Measurements from ENCODE around the gene IL1RL1.
"Not testable (repeated sequence)": the region's sequence is repeated elsewhere in the genome, so short reads cannot be mapped to it uniquely, and the experiment has no call there.

Gene IL1RL1

DNA sequence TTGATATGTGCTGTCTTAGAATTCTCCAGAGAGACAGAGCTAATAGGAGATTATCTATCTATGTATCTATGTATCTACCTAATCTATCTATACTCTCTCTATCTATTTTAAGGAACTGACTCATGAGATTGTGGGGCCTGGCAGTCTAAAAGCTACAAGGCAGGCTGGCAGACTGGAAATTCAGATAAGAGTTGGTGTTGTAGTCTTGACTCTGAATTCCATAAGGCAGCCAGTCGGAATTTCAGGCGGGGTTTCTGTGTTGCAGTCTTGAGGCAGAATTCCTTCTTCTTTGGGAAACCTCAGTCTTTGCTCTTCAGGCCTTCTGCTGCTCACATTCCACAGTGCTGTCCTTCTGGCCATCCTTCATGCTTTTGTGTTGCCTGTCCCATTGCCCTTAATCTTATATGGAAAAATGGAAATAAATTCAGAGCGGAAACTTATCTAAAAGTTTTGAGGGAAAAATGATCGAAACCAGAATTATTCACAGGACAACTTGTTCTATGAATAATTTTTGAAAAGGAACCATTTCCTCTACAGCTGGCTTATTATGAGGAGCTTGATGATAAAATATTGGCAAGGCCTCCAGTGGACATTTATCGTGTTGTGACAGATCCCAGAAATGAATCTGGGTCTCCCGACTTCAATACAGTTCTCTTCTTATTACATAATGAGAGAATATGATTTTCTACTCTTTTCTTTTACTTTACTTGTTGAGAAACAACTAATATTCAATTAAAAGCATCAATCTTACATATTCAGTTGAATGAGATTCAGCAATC, 10.8 kb downstream of the IL1RL1 start:
- ChIA-PET CTCF (no interaction called here), POLR2A (ENCODE audit: low non-redundant PET) (no interaction called here)
- no peak for DNase-seq (ENCODE audit: low spot score)
- TF ChIP-seq, protein P1, sequence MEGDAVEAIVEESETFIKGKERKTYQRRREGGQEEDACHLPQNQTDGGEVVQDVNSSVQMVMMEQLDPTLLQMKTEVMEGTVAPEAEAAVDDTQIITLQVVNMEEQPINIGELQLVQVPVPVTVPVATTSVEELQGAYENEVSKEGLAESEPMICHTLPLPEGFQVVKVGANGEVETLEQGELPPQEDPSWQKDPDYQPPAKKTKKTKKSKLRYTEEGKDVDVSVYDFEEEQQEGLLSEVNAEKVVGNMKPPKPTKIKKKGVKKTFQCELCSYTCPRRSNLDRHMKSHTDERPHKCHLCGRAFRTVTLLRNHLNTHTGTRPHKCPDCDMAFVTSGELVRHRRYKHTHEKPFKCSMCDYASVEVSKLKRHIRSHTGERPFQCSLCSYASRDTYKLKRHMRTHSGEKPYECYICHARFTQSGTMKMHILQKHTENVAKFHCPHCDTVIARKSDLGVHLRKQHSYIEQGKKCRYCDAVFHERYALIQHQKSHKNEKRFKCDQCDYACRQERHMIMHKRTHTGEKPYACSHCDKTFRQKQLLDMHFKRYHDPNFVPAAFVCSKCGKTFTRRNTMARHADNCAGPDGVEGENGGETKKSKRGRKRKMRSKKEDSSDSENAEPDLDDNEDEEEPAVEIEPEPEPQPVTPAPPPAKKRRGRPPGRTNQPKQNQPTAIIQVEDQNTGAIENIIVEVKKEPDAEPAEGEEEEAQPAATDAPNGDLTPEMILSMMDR (conservative IDR thresholded peaks at IDR 0.05; ENCODE audit: low read depth): no peak
- no peak overlapping the region for H3K27ac ChIP-seq

DNA sequence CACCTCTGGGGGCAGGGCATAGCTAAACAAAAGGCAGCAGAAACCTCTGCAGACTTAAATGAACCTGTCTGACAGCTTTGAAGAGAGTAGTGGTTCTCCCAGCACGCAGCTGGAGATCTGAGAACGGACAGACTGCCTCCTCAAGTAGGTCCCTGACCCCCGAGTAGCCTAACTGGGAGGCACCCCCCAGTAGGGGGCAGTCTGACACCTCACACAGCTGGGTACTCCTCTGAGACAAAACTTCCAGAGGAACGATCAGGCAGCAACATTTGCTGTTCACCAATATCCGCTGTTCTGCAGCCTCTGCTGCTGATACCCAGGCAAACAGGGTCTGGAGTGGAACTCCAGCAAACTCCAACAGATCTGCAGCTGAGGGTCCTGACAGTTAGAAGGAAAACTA, 13.6 kb downstream of the IL1RL1 start:
- CTCF ChIA-PET; DNase-seq (ENCODE audit: low spot score); H3K27ac ChIP-seq; POLR2A ChIA-PET (ENCODE audit: low non-redundant PET): not testable (repeated sequence)

DNA sequence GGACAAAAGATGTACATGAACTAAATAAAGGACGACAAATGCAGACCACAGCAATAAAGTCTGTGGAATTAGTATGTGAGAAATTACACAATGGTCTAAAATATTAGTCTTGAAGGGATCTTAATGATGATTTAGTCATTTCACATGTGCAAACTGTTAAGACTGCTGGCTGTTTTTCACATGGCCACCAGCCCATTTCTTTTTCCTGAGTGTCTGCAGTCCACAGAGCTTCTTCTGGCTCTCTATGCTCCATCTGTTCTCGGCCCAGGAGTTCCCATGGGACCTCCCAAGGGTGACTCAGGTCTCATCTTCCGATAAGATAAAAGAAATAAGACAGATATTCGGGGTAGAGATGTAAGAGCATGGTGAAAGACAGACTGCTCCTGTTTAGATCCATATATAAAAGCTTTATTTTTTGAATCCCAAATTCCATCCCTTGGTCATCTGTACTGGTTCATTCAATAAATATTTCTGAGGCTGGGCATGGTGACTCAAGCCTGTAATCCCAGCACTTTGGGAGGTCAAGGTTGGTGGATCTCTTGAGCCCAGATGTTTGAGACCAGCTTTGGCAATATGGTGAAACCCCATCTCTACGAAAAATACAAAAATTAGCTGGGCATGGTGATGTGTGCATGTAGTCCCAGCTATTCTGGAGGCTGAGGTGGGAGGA, 20.1 kb downstream of the IL1RL1 start:
- no peak overlapping the region for H3K27ac ChIP-seq
- ChIA-PET POLR2A (ENCODE audit: low non-redundant PET) (no interaction called here), CTCF (no interaction called here)
- TF ChIP-seq, protein P1 (conservative IDR thresholded peaks at IDR 0.05; ENCODE audit: low read depth): no peak
- no peak for DNase-seq (ENCODE audit: low spot score)

- CTCF ChIA-PET: no interaction called here
Observed at GRCh38 chr2:102334486-102334885, 23.1 kb downstream of the IL1RL1 start.

GRCh38 chr2:102335871-102336366, 24.6 kb downstream of the IL1RL1 start:
- CTCF ChIA-PET: interaction anchor here (0.6 kb wide), 1 partner anchor 154 kb away, joined by 7 read pairs; no protein-coding TSS in a partner anchor
- TF ChIP-seq, protein P1 (conservative IDR thresholded peaks at IDR 0.05; ENCODE audit: low read depth): no peak
- no peak for DNase-seq (ENCODE audit: low spot score)
- H3K27ac ChIP-seq: no peak overlapping the region
- POLR2A ChIA-PET (ENCODE audit: low non-redundant PET): no interaction called here

More at GRCh38 chr2:102334486-102334885, 23.1 kb downstream of the IL1RL1 start:
- POLR2A ChIA-PET (ENCODE audit: low non-redundant PET): no interaction called here
- H3K27ac ChIP-seq: no peak overlapping the region
- DNase-seq (ENCODE audit: low spot score): no peak
- TF ChIP-seq, protein P1 (conservative IDR thresholded peaks at IDR 0.05; ENCODE audit: low read depth): no peak

- ChIA-PET CTCF (interaction anchor here (0.6 kb wide), 1 partner anchor 155 kb away, joined by 7 read pairs; no protein-coding TSS in a partner anchor), POLR2A (ENCODE audit: low non-redundant PET) (no interaction called here)
- TF ChIP-seq, protein P1 (conservative IDR thresholded peaks at IDR 0.05; ENCODE audit: low read depth): no peak
- peak; percentile 39 for DNase-seq (ENCODE audit: low spot score)
- H3K27ac ChIP-seq: no peak overlapping the region
Observed at GRCh38 chr2:102336502-102336945, 25.2 kb downstream of the IL1RL1 start.

GRCh38 chr2:102337012-102337411, 25.6 kb downstream of the IL1RL1 start:
- no peak overlapping the region for H3K27ac ChIP-seq
- ChIA-PET POLR2A (ENCODE audit: low non-redundant PET) (no interaction called here), CTCF (no interaction called here)
- TF ChIP-seq, protein P1 (conservative IDR thresholded peaks at IDR 0.05; ENCODE audit: low read depth): no peak
- peak; percentile 36 for DNase-seq (ENCODE audit: low spot score)

All from RWPE1 (cell line).